Peyer's patch (tissue), 4 donors: ENCODE data around the gene COL24A1.

Source experiments
- POLR2A ChIP-seq, 2 donors: fragments of 450-650 bp; IDR thresholded peaks; one replicate each; pipeline ENCODE4 v1.5.1; 2017; ENCODE audit warnings: antibody characterized with exemption in 2 of 2, mild to moderate bottlenecking in 2 of 2, moderate library complexity in 2 of 2
- TF ChIP-seq, protein P1 (sequence below), 6 experiments: fragments of 450-650 bp in 4 of 6; fragments of 200-600 bp in 2 of 6; sonication (generic) in 1 of 6; IDR thresholded peaks; one replicate each; pipeline ENCODE4 v1.5.1; 2017 to 2019; ENCODE audit warnings: antibody characterized with exemption in 6 of 6, mild to moderate bottlenecking in 3 of 6, moderate library complexity in 1 of 6

DNA sequence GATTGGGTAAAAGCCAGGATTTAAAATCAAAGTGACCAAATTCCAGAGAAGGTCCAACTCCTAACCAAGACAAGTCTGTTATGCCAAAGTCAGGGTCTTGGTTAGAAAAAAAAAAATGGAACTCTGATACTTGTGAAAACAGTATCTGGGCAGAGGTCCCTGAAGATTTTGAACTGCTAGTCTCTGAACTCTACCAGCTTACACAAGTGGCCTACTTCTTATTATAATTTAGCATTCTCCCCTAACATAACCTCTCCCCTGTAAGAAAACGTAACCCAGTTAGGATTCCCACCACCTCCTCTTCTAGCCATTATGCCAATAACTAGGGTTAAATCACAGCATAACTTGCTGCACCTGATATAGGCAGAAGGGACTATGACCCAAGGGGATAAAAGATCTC is 220.5 kb downstream of the COL24A1 start:
- TF ChIP-seq, protein P1, sequence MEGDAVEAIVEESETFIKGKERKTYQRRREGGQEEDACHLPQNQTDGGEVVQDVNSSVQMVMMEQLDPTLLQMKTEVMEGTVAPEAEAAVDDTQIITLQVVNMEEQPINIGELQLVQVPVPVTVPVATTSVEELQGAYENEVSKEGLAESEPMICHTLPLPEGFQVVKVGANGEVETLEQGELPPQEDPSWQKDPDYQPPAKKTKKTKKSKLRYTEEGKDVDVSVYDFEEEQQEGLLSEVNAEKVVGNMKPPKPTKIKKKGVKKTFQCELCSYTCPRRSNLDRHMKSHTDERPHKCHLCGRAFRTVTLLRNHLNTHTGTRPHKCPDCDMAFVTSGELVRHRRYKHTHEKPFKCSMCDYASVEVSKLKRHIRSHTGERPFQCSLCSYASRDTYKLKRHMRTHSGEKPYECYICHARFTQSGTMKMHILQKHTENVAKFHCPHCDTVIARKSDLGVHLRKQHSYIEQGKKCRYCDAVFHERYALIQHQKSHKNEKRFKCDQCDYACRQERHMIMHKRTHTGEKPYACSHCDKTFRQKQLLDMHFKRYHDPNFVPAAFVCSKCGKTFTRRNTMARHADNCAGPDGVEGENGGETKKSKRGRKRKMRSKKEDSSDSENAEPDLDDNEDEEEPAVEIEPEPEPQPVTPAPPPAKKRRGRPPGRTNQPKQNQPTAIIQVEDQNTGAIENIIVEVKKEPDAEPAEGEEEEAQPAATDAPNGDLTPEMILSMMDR (IDR thresholded peaks at IDR 0.05) = no peak
- no peak for TF ChIP-seq POLR2A (IDR thresholded peaks at IDR 0.05)
